ENCODE measurements around the gene LIPG.

Gene LIPG

DNA sequence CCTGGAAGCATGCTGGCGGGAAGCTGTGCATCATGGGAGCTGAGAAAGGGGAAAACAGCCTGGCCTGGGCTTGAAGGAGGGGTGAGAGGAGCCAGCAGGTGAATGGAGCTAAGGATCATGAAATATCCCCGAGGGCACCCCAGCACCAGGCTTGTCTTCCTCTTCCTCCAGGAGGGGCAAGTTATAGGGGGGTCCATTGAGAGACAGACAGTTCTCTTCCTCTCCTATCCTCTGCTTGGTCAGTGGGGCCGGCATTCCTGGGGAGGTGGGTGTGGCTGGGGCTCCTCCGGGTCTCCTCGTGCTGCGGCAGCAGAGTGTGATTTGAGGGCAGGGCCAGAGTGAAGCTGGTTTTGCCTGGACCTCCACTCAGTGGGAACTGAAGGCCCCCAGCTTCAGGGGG, 78.9 kb downstream of the LIPG start:
- DNase-seq: no peak

DNA sequence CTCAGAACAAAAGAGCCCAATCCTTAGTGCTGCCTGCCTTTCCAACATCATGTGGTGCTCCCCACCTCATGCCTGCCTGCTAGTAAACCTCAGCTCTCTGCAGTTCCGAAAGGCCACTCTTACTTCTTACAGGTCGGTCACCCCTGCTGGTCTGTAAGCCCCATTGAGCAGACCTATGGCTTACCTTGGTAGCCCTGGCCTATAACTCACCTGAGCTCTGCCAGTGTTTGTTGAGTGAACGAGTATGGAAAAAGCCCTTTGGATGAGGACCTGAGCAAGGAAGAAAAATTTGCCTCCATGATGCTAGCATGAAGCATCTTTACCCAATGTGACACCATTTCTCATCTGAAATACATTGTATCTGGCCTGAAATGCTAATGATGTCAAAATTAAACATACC, 83.3 kb downstream of the LIPG start:
- no peak for DNase-seq

DNA sequence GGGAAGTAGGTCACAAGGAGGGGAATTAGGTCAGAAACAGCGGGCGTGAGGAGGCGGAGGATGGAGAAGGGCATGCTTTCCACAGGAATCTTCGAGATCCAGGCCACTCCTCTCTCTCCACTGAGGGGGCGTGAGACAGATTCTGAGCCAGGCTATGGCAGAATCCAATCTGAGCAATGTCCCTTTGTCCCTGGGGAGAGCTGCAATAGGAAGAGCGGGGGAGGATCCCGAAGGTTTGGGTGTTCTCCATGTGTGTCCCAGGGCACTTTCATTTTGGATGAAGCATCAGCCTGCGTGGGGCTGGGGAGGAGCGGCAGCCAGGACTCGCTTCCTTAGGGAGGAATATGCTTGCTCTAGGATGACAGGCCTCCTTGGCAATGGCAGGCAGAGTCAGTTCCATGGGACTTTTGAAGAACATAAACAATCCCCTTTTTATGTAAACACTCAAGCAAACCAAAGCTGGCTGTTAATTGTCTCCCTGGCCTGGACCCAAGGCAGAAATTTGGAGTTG, 84.0 kb downstream of the LIPG start:
- no peak for DNase-seq

DNA sequence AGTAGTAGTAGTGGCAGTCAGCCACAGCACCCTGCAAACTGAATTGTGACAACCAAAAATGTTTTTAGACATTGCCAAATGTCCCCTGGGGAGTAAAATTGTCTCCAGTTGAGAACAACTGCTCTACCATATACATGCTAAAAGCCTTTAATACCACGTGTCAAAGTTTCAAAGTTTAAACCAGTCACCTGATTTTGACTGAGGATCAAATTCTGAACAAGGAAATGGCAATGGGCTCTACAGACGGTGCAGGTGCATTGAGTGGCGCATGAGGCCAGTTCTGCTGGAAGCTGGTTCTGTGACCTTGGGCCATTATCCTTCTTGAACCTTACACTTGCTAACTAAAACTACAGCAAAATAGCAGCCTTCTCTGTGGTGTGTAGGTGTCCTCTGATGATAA, 85.0 kb downstream of the LIPG start:
- DNase-seq: no peak

DNA sequence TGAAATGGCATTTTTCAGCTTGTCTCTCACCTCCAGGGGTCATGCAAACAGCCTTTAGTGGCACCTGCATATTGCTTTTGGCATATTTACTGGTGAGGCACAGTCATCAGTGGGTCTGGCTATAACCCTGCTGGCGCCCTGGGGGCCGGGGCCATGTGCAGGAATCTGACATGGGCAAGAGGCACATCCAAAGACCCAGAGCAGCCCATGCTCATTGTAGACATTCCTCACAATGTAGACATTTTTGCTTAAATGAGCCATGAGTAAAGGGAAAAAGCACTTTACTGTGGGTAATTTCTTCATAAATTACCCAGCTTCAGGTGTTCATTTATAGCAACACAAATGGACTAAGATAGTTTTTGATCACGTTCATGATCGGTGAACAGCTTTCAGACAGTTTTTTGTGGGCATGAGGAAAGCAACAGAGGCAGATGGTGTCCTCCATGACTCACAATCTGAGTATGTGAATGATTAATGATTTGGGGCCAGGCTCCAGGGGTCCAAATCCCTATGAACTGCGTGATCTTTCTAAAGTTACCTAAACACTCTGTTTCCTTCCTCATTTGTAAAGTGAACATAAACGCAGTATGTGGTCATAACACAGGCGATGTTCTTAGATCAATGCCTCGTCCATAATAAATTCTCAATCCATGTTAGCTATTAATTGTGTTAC, 85.8 kb downstream of the LIPG start:
- no peak for DNase-seq

DNA sequence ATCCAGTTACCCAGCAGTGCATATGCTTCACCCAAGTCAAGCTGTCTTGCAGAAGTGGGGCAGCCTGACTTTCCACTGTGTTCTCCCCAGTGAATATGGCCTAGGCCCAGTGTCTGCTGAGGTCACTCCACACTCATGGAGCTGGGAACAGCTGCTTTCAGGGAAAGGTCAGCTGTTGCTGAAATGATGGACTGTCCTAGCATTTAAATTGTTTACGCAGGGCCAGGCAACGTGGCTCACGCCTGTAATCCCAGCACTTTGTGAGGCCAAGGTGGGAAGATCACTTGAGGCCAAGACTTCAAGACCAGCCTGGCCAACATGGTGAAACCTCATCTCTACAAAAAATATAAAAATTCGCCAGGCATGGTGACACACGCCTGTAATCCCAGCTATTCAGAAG, 86.5 kb downstream of the LIPG start:
- DNase-seq: no peak

All from activated gamma-delta T cell (primary cell).